Fibroblast of gingiva (primary cell): ENCODE data around the gene SETD2.
A peak's percentile ranks its signal among the peaks of the same experiment; 100 is the strongest.
"Not testable (repeated sequence)": the region's sequence is repeated elsewhere in the genome, so short reads cannot be mapped to it uniquely, and the experiment has no call there.

ENCODE experiments used
- DNase-seq: peaks from one replicate; pipeline ENCODE4 v3.0.0-alpha.2; 2011; ENCODE audit warnings: low read depth

SETD2 gene, protein sequence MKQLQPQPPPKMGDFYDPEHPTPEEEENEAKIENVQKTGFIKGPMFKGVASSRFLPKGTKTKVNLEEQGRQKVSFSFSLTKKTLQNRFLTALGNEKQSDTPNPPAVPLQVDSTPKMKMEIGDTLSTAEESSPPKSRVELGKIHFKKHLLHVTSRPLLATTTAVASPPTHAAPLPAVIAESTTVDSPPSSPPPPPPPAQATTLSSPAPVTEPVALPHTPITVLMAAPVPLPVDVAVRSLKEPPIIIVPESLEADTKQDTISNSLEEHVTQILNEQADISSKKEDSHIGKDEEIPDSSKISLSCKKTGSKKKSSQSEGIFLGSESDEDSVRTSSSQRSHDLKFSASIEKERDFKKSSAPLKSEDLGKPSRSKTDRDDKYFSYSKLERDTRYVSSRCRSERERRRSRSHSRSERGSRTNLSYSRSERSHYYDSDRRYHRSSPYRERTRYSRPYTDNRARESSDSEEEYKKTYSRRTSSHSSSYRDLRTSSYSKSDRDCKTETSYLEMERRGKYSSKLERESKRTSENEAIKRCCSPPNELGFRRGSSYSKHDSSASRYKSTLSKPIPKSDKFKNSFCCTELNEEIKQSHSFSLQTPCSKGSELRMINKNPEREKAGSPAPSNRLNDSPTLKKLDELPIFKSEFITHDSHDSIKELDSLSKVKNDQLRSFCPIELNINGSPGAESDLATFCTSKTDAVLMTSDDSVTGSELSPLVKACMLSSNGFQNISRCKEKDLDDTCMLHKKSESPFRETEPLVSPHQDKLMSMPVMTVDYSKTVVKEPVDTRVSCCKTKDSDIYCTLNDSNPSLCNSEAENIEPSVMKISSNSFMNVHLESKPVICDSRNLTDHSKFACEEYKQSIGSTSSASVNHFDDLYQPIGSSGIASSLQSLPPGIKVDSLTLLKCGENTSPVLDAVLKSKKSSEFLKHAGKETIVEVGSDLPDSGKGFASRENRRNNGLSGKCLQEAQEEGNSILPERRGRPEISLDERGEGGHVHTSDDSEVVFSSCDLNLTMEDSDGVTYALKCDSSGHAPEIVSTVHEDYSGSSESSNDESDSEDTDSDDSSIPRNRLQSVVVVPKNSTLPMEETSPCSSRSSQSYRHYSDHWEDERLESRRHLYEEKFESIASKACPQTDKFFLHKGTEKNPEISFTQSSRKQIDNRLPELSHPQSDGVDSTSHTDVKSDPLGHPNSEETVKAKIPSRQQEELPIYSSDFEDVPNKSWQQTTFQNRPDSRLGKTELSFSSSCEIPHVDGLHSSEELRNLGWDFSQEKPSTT (N-terminal part only)

DNA sequence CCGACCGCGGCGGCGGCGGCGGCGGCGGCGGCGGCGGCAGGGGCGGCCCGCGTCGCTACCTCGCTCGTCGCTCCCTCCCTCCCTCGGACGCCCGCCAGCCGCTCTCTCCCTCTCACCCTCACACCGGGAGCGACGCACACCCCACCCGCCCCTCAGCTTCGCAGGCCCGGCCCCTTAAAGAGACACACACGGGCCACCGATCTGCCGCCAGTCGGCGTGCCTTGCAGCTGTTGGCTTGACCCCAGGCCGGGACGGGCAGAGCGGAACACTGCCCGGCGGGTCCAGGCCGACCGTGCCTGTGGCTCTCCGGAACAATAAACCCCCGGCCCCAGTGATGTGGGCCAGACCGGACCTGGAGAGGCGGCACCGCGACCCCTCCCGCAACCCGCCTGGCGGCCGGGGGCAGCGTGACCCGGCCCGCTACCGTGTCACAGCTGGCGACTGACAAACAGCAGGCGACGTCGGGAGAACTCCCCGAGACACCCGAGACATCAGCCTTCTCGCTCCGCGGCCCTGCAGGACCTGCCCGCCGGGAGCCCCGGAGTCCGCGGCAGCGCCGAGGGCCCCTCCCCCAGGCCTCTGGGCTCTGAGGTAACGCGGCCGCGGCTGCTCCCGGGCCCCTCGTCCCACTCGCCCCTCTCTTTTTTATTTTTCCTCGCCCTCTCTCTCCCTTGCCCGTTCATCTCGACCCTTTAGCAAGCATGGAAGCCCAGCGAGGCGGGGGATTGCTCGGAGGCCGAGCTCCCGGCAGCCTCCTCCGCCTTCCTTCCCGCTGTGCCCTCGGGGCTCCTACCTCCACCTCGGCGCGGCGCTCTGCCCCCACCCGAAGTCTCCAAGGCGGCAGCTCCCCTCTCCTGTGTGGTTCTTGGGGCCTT lies at the start of gene SETD2:
Gene SETD2, minus strand, starts transcription at position 107 of the 875 bp plus-strand sequence. CDS start 189 bp downstream, outside the sequence.
- DNase-seq, result peak; percentile 95

- DNase-seq, result no peak
Measured at GRCh38 chr3:47210863-47211405, 47.0 kb upstream of the SETD2 start.

DNA sequence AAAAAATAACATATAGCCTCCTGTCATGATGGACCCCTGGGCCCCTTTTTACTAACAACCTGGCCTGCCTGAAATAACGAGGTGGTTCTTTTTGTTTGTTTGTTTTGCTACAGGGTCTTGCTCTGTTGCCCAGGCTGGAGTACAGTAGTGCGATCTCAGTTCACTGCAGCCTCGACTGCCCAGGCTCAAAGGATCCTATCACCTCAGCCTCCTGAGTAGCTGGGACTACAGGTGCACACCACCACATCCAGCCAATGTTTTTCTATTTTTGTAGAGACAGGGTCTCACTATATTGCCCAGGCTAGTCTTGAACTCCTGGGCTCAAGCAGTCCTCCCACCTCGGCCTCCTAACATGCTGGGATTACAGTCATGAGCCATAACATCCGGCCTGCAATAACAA lies 42.1 kb upstream of the SETD2 start:
- DNase-seq, result not testable (repeated sequence)

DNA sequence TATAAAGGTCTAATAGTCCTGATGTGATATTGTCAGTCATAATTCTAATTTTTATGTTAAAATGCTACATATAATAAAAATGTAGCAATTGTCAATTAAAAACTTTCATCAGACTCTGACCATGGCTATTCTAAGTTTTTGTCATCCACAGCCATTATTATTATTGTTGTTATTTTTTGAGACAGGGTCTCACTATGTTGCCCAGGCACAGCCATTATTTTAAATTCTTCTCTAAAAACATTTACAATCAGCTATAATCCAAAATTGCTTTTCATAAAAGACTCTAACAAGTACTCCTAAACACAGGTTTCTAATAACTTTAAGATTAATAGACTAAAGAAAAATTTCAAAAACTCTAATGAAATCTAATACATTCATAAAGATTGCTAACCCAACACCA lies 41.0 kb upstream of the SETD2 start:
- no peak for DNase-seq

DNA sequence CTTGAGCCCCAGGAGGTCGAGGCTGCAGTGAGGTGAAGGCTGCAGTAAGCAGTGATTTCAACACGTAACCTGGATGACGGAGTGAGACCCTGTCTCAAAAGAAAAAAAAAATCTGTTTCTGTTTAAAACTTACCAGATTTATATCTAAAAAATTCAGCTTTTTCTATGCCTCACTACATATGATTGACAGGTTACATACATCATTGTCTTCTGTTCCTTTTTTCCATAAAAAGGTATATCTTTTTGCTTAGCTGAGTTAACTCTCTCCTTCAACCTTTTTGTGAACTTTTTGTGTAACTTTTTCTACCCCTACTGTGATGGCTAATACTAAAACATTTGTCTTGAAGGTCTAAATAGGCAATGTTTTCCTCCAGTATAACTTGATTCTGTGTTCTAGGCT lies 38.6 kb upstream of the SETD2 start:
- DNase-seq, result no peak

GRCh38 chr3:47197287-47197686 lies 33.4 kb upstream of the SETD2 start:
- no peak for DNase-seq

DNA sequence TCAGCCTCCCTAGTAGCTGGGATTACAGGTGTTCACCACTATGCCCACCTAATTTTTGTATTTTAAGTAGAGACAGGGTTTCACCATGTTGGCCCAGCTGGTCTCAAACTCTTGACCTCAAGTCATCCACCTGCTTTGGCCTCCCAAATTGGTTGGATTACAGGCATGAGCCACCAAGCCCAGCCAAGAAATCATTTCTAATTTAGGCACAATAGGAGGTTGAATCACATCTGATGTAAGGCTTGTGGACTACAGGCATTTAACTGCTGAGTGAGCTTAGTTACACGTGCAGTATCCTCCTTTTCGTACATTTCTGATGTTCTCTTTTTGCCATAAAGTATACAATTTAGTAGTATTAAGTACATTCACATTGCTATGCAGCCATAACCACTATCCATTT lies 31.1 kb upstream of the SETD2 start:
- DNase-seq, result no peak

DNA sequence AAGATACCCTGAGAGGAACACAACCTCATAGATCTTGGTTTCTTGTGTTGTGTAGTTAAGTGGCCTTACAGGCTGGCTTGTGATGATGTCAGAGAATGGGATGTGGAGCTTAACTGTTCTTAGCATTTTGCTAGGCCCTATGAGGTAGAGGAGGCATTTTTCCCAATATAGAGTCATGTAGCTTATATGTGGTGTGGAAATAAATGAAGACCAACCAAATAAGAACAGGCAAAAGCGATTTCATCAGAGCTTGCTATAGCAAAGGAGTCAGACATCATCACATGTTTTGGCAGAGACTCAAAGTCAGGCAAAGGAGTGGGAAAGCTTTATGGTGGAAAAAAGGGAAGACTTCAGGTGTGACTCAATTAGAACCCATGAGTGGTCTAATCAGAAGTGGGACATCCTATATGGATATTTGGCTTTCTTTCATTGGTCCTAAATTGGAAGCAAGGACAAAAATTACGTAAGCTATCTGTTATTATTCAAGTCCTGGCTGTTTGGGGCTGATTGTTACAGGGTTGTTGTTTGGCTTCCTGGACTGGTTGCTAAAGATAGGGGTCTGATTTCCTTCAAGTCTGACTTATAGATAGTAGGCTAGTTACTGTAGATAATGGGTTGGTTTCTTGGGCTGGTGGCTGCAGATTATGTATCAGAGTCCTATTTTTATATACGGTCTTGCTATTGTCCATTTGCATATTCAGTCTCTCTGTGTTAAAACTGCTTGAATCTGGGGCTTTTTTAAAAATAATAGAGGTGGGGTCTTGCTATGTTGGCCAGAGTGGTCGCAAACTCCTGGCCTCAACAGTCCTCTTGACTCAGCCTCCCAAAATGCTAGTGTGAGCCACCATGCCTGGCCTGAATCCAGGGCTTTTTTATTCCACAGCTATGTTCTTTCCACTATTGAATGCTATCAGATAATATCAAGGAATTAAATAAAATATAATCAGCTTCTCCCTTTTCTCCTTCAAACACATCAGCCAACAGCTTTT lies 30.3 kb upstream of the SETD2 start:
- peak; percentile 59 for DNase-seq

- no peak for DNase-seq
Measured at GRCh38 chr3:47186285-47186684, 22.4 kb upstream of the SETD2 start.

GRCh38 chr3:47181685-47182084 lies 17.8 kb upstream of the SETD2 start:
- not testable (repeated sequence) for DNase-seq

DNA sequence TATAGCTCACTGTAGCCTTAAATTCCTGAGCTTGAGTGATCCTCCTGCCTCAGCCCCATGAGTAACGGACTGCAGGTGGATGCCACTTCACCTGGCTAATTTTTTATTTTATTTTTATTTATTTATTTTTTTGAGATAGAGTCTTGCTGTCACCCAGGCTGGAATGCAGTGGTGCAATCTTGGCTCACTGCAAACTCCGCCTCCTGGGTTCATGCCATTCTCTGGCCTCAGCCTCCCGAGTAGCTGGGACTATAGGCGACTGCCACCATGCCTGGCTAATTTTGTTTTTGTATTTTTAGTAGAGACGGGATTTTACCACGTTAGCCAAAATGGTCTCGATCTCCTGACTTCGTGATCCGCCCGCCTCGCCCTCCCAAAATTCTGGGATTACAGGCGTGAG lies 16.1 kb upstream of the SETD2 start:
- not testable (repeated sequence) for DNase-seq

GRCh38 chr3:47176582-47176981 lies 12.7 kb upstream of the SETD2 start:
- DNase-seq, result no peak

DNA sequence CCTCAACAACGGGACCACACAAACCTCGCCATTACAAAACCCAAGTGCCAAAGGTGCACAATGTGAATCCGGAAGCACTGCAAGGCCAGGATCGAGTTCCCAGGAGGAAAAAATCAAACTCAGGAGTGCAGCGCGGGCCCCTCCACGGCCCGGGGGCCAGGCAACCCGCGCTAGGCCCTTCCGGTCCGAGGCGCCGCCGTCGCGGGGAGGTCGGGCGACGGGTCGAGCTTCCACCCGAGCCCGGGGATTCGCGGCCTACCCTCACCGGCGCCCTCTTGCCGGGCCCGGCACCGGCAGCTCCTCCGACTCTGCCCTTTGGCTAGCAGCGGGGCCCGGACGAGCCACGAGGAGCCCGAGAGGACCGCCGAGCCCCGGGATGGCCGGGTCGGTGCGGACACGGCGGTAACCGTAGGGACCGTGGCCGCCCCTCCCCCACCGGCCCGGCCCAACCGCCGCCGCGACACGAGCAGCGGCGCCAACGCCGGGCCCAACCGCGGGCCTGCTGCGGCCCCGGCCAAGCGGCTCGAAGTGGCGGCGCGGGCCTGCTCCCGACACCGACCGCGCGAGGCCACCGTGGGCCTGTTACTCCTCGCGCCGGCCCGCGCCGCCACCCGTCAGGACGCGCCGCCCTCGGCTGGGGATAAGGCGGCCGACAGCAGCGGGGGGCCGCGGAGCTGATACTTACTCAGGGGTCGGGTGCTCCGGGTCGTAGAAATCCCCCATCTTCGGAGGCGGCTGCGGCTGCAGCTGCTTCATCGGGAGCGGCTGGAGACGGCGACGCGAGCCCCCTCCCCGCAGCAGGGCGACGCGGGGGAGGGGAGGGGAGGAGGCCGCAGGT lies 525 bp downstream of the SETD2 start:
- peak; percentile 26 for DNase-seq

- DNase-seq, result peak; percentile 1
Measured at GRCh38 chr3:47162697-47163168, 1.2 kb downstream of the SETD2 start.

GRCh38 chr3:47161983-47162696 lies 1.8 kb downstream of the SETD2 start:
- DNase-seq, result no peak

DNA sequence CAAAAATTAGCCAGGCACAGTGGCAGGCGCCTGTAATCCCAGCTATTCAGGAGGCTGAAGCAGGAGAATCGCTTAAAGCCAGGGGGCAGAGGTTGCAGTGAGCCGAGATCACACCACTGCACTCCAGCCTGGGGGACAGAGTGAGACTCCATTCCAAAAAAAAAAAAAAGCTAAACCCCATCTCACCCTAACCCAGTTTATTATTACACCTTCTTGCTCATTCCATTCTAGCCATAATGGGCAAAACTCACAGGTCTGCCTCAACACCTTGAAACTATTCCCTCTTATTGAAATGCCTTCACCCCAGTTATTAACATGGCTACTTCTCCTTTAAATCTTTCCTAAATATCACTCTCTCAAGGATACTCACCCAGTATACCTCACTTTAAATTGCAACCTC lies 4.1 kb downstream of the SETD2 start:
- DNase-seq, result no peak

GRCh38 chr3:47158208-47158607 lies 5.7 kb downstream of the SETD2 start:
- DNase-seq, result no peak

GRCh38 chr3:47156396-47156795 lies 7.5 kb downstream of the SETD2 start:
- DNase-seq, result no peak
